ENCODE results near the gene OLIG2.

OLIG2 gene

GRCh38 chr21:33025489-33026442 is at the start of gene OLIG2:
Gene OLIG2 (plus strand): TSS chr21:33025935. CDS start chr21:33026863, 928 bp downstream.
- no peak for DNase-seq (ENCODE audit: low read depth, low spot score)

- no peak for DNase-seq (ENCODE audit: low read depth, low spot score)
Observed at GRCh38 chr21:32976791-32977190, 48.9 kb upstream of the OLIG2 start.

GRCh38 chr21:32977216-32977615 is 48.5 kb upstream of the OLIG2 start:
- DNase-seq (ENCODE audit: low read depth, low spot score): no peak

- DNase-seq (ENCODE audit: low read depth, low spot score): no peak
Observed at GRCh38 chr21:32978331-32979270, 47.1 kb upstream of the OLIG2 start.

GRCh38 chr21:32979598-32980268 is 46.0 kb upstream of the OLIG2 start:
- DNase-seq (ENCODE audit: low read depth, low spot score): no peak

- DNase-seq (ENCODE audit: low read depth, low spot score): no peak
Observed at GRCh38 chr21:32981096-32981495, 44.6 kb upstream of the OLIG2 start.

- no peak for DNase-seq (ENCODE audit: low read depth, low spot score)
Observed at GRCh38 chr21:32990666-32991065, 35.1 kb upstream of the OLIG2 start.

GRCh38 chr21:32991361-32991760 is 34.4 kb upstream of the OLIG2 start:
- DNase-seq (ENCODE audit: low read depth, low spot score): no peak

GRCh38 chr21:32993894-32994293 is 31.8 kb upstream of the OLIG2 start:
- DNase-seq (ENCODE audit: low read depth, low spot score): no peak

- DNase-seq (ENCODE audit: low read depth, low spot score): no peak
Observed at GRCh38 chr21:32994305-32994704, 31.4 kb upstream of the OLIG2 start.

GRCh38 chr21:33007747-33008146 is 18.0 kb upstream of the OLIG2 start:
- no peak for DNase-seq (ENCODE audit: low read depth, low spot score)

- no peak for DNase-seq (ENCODE audit: low read depth, low spot score)
Observed at GRCh38 chr21:33008333-33009051, 17.2 kb upstream of the OLIG2 start.

GRCh38 chr21:33010931-33011330 is 14.8 kb upstream of the OLIG2 start:
- no peak for DNase-seq (ENCODE audit: low read depth, low spot score)

- no peak for DNase-seq (ENCODE audit: low read depth, low spot score)
Observed at GRCh38 chr21:33011462-33011861, 14.3 kb upstream of the OLIG2 start.

GRCh38 chr21:33013626-33014025 is 12.1 kb upstream of the OLIG2 start:
- DNase-seq (ENCODE audit: low read depth, low spot score): no peak

GRCh38 chr21:33014331-33014730 is 11.4 kb upstream of the OLIG2 start:
- no peak for DNase-seq (ENCODE audit: low read depth, low spot score)

GRCh38 chr21:33015096-33015495 is 10.6 kb upstream of the OLIG2 start:
- no peak for DNase-seq (ENCODE audit: low read depth, low spot score)

- no peak for DNase-seq (ENCODE audit: low read depth, low spot score)
Observed at GRCh38 chr21:33015756-33016155, 10.0 kb upstream of the OLIG2 start.

- no peak for DNase-seq (ENCODE audit: low read depth, low spot score)
Observed at GRCh38 chr21:33018707-33019465, 6.8 kb upstream of the OLIG2 start.

- no peak for DNase-seq (ENCODE audit: low read depth, low spot score)
Observed at GRCh38 chr21:33019516-33019884, 6.2 kb upstream of the OLIG2 start.
